ENCODE measurements around the gene SRSF8.
"Not testable (repeated sequence)": the region's sequence is repeated elsewhere in the genome, so short reads cannot be mapped to it uniquely, and the experiment has no call there.

The SRSF8 gene

DNA sequence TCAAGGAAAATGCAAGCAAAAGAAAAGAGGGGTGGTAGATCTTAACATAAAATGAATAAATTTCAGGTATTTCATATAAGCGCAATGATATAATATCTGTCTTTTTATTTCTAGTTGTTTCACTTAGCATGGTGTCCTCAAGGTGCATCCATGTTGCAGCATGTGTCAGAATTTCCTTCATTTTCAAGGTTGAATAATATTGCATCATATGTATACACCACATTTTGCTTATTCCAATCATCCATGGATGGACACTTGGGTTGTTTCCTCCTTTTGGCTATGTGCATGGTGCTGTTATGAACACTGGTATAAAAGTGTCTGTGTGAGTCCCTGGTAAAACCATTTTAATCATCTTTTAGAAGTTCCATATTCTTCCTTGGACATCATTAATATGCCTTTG lies 24.5 kb upstream of the SRSF8 start:
- TF ChIP-seq CTCF (IDR thresholded peaks at IDR 0.05; ENCODE audit: control insufficient read depth, extremely low read depth, insufficient read depth) = no peak
- no peak for DNase-seq (ENCODE audit: low read depth)
- H3K4me3 ChIP-seq (ENCODE audit: low read depth, low read length) = no peak overlapping the region

DNA sequence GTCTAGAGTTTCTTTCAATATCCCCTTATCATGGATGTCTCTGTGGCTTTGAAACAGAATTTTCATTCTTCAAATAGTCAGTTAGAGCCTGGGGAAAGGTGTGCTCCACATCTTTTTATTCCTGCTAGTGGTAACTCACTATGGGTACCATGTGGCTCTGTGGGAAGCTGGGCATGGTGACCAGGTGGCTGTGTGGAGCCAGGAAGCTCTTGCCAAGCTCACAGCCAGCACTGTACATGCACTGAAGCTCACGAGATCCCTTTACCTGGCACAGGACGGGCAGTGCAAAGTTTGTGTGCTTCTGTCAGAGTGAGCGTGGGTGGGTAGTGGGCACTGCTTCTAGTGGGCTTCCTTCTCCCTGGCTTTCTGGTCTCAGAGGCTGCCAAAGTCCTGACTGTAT lies 23.8 kb upstream of the SRSF8 start:
- H3K4me3 ChIP-seq (ENCODE audit: low read depth, low read length) = no peak overlapping the region
- no peak for DNase-seq (ENCODE audit: low read depth)
- no peak for TF ChIP-seq CTCF (IDR thresholded peaks at IDR 0.05; ENCODE audit: control insufficient read depth, extremely low read depth, insufficient read depth)

DNA sequence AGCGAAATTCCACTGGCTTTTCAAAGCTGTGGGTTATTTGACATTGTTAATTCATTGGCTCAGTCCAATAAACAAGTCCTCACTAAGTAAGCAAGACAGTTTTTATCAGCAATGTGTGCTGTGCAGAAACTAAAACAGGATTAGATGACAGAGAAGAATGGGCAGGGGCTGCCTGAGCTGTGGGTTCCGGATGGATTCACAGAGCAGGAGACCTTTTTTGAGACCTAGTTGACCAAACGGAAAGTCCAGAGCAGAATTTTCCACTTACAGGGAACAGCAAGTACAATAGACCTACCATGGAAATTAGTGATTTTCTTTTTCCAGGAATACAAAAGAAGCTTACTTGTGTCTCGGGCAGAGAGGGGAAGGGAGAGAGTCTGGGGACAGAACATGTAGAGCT lies 22.7 kb upstream of the SRSF8 start:
- no peak for TF ChIP-seq CTCF (IDR thresholded peaks at IDR 0.05; ENCODE audit: control insufficient read depth, extremely low read depth, insufficient read depth)

DNA sequence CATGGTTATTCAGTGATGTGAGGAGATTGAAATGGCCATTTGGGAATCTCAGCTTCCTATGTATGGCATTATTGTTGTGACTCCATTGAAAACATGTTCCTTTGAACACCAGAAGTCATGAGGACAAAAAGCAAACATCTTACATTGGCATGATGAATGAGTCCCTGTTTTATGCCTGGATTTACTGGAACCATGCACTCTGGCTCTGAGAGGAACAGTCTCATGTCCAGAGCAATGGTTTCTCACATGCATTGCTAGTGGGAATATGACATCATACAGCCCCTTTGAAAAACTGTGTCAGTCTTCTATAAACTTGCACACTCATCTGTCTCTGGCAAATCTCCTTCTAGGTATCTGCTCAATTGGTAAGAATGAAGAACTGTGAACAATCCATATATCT lies 20.9 kb upstream of the SRSF8 start:
- TF ChIP-seq CTCF (IDR thresholded peaks at IDR 0.05; ENCODE audit: control insufficient read depth, extremely low read depth, insufficient read depth) = no peak
- H3K4me3 ChIP-seq (ENCODE audit: low read depth, low read length) = no peak overlapping the region
- no peak for DNase-seq (ENCODE audit: low read depth)

More for the DNA sequence above, 22.7 kb upstream of the SRSF8 start:
- no peak for DNase-seq (ENCODE audit: low read depth)
- H3K4me3 ChIP-seq (ENCODE audit: low read depth, low read length) = no peak overlapping the region

- not testable (repeated sequence) for H3K4me3 ChIP-seq (ENCODE audit: low read depth, low read length); DNase-seq (ENCODE audit: low read depth)
These were observed 17.6 kb upstream of the SRSF8 start, which contains the start of gene KDM4F for GRCh38 chr11:95049122-95049521. Gene KDM4F (plus strand): TSS chr11:95049422.

GRCh38 chr11:95050595-95051202 lies 16.0 kb upstream of the SRSF8 start:
- no peak for DNase-seq (ENCODE audit: low read depth)
- H3K4me3 ChIP-seq (ENCODE audit: low read depth, low read length) = no peak overlapping the region
- no peak for TF ChIP-seq CTCF (IDR thresholded peaks at IDR 0.05; ENCODE audit: control insufficient read depth, extremely low read depth, insufficient read depth)

DNA sequence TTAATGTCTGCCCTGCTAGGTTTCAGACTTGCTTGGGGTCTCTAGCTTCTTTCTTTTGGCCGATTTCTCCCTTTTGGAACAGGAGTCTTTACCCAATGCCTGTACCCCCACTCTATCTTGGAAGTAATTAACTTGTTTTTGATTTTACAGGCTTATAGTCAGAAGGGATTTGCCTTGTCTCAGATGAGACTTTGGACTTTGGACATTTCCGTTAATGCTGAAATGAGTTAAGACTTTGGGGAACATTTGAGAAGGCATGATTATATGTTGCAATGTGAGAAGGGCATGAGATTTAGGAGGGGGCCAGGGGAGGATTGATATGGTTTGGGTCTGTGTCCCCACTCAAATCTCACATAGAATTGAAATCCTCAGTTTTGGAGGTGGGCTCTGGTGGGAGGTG lies 12.4 kb upstream of the SRSF8 start:
- DNase-seq (ENCODE audit: low read depth) = no peak
- TF ChIP-seq CTCF (IDR thresholded peaks at IDR 0.05; ENCODE audit: control insufficient read depth, extremely low read depth, insufficient read depth) = no peak
- H3K4me3 ChIP-seq (ENCODE audit: low read depth, low read length) = no peak overlapping the region
